ENCODE results near the gene ELF3.
A peak's percentile ranks its signal among the peaks of the same experiment; 100 is the strongest.
"Not testable (repeated sequence)": the region's sequence is repeated elsewhere in the genome, so short reads cannot be mapped to it uniquely, and the experiment has no call there.

ELF3 gene

GRCh38 chr1:202058001-202058908 is 47.9 kb downstream of the ELF3 start:
- H3K27me3 ChIP-seq (ENCODE audit: insufficient read depth, low read length): no peaks in the 10 kb centered on the region
- H3K9me3 ChIP-seq (ENCODE audit: insufficient read depth, low read depth, low read length): no peaks in the 10 kb centered on the region
- H3K4me3 ChIP-seq (ENCODE audit: low read length): no peak overlapping the region
- H3K9ac ChIP-seq (ENCODE audit: low read depth, low read length): no peak overlapping the region
- peaks cover 4% of the 10 kb centered on the region for H3K4me1 ChIP-seq (ENCODE audit: insufficient read depth, low read length)
- H3K27ac ChIP-seq (ENCODE audit: low read depth, low read length): no peak overlapping the region
- no peaks in the 10 kb centered on the region for H3K36me3 ChIP-seq (ENCODE audit: insufficient read depth, low read length)
- WGBS: 98% methylated on average over 3 of the region's 3 CpGs

GRCh38 chr1:202061055-202061454 is 50.7 kb downstream of the ELF3 start:
- Histone ChIP-seq H3K9me3 (ENCODE audit: insufficient read depth, low read depth, low read length) (no peaks in the 10 kb centered on the region), H3K27ac (ENCODE audit: low read depth, low read length) (no peak overlapping the region), H3K4me1 (ENCODE audit: insufficient read depth, low read length) (peaks cover 4% of the 10 kb centered on the region), H3K36me3 (ENCODE audit: insufficient read depth, low read length) (no peaks in the 10 kb centered on the region), H3K4me3 (ENCODE audit: low read length) (no peak overlapping the region), H3K27me3 (ENCODE audit: insufficient read depth, low read length) (no peaks in the 10 kb centered on the region), H3K9ac (ENCODE audit: low read depth, low read length) (no peak overlapping the region)
- WGBS: 96% methylated on average over 4 of the region's 4 CpGs

- not testable (repeated sequence) for H3K9me3 ChIP-seq (ENCODE audit: insufficient read depth, low read depth, low read length); H3K27ac ChIP-seq (ENCODE audit: low read depth, low read length); H3K4me1 ChIP-seq (ENCODE audit: insufficient read depth, low read length); H3K4me3 ChIP-seq (ENCODE audit: low read length); H3K9ac ChIP-seq (ENCODE audit: low read depth, low read length); H3K27me3 ChIP-seq (ENCODE audit: insufficient read depth, low read length); H3K36me3 ChIP-seq (ENCODE audit: insufficient read depth, low read length)
- 96% methylated on average over 6 of the region's 6 CpGs for WGBS
These were observed 51.4 kb downstream of the ELF3 start for GRCh38 chr1:202061787-202062186.

GRCh38 chr1:202062636-202063035 is 52.2 kb downstream of the ELF3 start:
- not testable (repeated sequence) for H3K9ac ChIP-seq (ENCODE audit: low read depth, low read length); H3K4me3 ChIP-seq (ENCODE audit: low read length)
- WGBS: 93% methylated on average over 7 of the region's 7 CpGs

GRCh38 chr1:202063093-202063492 is 52.7 kb downstream of the ELF3 start:
- Histone ChIP-seq H3K27me3 (ENCODE audit: insufficient read depth, low read length) (no peaks in the 10 kb centered on the region), H3K36me3 (ENCODE audit: insufficient read depth, low read length) (no peaks in the 10 kb centered on the region), H3K27ac (ENCODE audit: low read depth, low read length) (peak overlapping the region; percentile 25; the same call in 1 of the 2 replicates), H3K4me3 (ENCODE audit: low read length) (no peak overlapping the region), H3K9me3 (ENCODE audit: insufficient read depth, low read depth, low read length) (no peaks in the 10 kb centered on the region), H3K4me1 (ENCODE audit: insufficient read depth, low read length) (peaks cover 4% of the 10 kb centered on the region), H3K9ac (ENCODE audit: low read depth, low read length) (no peak overlapping the region)
- WGBS: 0% methylated on average over 1 of the region's 1 CpG

More at GRCh38 chr1:202062636-202063035, 52.2 kb downstream of the ELF3 start:
- peak overlapping the region; percentile 25; the same call in 1 of the 2 replicates for H3K27ac ChIP-seq (ENCODE audit: low read depth, low read length)
- H3K9me3 ChIP-seq (ENCODE audit: insufficient read depth, low read depth, low read length); H3K27me3 ChIP-seq (ENCODE audit: insufficient read depth, low read length); H3K4me1 ChIP-seq (ENCODE audit: insufficient read depth, low read length); H3K36me3 ChIP-seq (ENCODE audit: insufficient read depth, low read length): not testable (repeated sequence)

GRCh38 chr1:202064889-202065312 is 54.5 kb downstream of the ELF3 start:
- not testable (repeated sequence) for H3K36me3 ChIP-seq (ENCODE audit: insufficient read depth, low read length); H3K27me3 ChIP-seq (ENCODE audit: insufficient read depth, low read length); H3K9ac ChIP-seq (ENCODE audit: low read depth, low read length); H3K9me3 ChIP-seq (ENCODE audit: insufficient read depth, low read depth, low read length); H3K4me1 ChIP-seq (ENCODE audit: insufficient read depth, low read length); H3K4me3 ChIP-seq (ENCODE audit: low read length); H3K27ac ChIP-seq (ENCODE audit: low read depth, low read length)
- 97% methylated on average over 10 of the region's 10 CpGs for WGBS
